T-helper 1 cell treated with Interleukin-12 subunit alpha and Interleukin-12 subunit beta and Interleukin-4 antibody, amounts not matched to agents 30 μg/mL and 1 μg/mL, for 36 hours (primary cell): ENCODE measurements around the gene GPR160.
"Not testable (repeated sequence)": the region's sequence is repeated elsewhere in the genome, so short reads cannot be mapped to it uniquely, and the experiment has no call there.

ENCODE experiments used
- H3K27ac Mint-ChIP-seq: one replicate; pipeline ENCODE4 v1.8.0; 2021; ENCODE audit warnings: mild to moderate bottlenecking, mixed read lengths
- H3K27me3 Mint-ChIP-seq: one replicate; pipeline ENCODE4 v1.8.0; 2021; ENCODE audit warnings: low read depth, mixed read lengths
- H3K36me3 Mint-ChIP-seq: one replicate; pipeline ENCODE4 v1.8.0; 2021; ENCODE audit warnings: low read depth, mixed read lengths
- H3K4me1 Mint-ChIP-seq: one replicate; pipeline ENCODE4 v1.8.0; 2021; ENCODE audit warnings: low read depth, mixed read lengths
- H3K4me3 Mint-ChIP-seq: one replicate; pipeline ENCODE4 v1.8.0; 2021; ENCODE audit warnings: mild to moderate bottlenecking, moderate library complexity, mixed read lengths
- H3K9me3 Mint-ChIP-seq: one replicate; pipeline ENCODE4 v1.8.0; 2021; ENCODE audit warnings: mixed read lengths

Gene GPR160

DNA sequence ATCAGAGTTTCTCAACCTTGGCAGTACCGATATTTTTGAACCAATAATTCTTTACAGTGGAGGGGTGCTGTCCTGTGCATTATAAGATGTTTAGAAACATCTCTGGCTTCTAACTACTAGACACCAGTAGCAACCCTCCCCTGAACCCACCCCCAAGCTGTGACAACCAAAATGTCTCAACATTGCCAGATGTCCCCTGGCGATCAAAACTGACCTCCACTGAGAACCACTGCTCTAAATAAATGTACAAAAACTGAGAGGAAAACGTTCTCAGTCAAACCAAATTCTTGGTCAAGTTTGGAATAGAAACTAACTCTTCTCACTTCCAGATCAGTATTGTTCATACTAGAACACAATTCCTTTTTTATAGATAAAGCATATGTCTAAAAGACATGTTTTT is 58.5 kb downstream of the GPR160 start:
- Mint-ChIP-seq H3K36me3 (peaks cover 56% of the 10 kb centered on the region), H3K4me3 (no peak overlapping the region), H3K4me1 (peaks cover 16% of the 10 kb centered on the region), H3K9me3 (no peaks in the 10 kb centered on the region), H3K27me3 (no peaks in the 10 kb centered on the region), H3K27ac (no peak overlapping the region)

GRCh38 chr3:170098753-170099152 is 61.0 kb downstream of the GPR160 start:
- Mint-ChIP-seq H3K9me3 (no peaks in the 10 kb centered on the region), H3K27me3 (no peaks in the 10 kb centered on the region), H3K4me3 (no peak overlapping the region), H3K4me1 (peaks cover 16% of the 10 kb centered on the region), H3K27ac (peak overlapping the region; percentile 12), H3K36me3 (peaks cover 57% of the 10 kb centered on the region)

- Mint-ChIP-seq H3K36me3 (peaks cover 41% of the 10 kb centered on the region), H3K4me1 (peaks cover 7% of the 10 kb centered on the region)
Measured at GRCh38 chr3:170100944-170101343, 63.1 kb downstream of the GPR160 start.

GRCh38 chr3:170102431-170102830 is 64.6 kb downstream of the GPR160 start:
- Mint-ChIP-seq H3K36me3 (peaks cover 29% of the 10 kb centered on the region), H3K9me3 (no peaks in the 10 kb centered on the region), H3K4me1 (peaks cover 7% of the 10 kb centered on the region), H3K4me3 (no peak overlapping the region), H3K27me3 (no peaks in the 10 kb centered on the region), H3K27ac (no peak overlapping the region)

More at GRCh38 chr3:170100944-170101343, 63.1 kb downstream of the GPR160 start:
- Mint-ChIP-seq H3K27ac (no peak overlapping the region), H3K4me3 (no peak overlapping the region), H3K27me3 (no peaks in the 10 kb centered on the region), H3K9me3 (no peaks in the 10 kb centered on the region)

DNA sequence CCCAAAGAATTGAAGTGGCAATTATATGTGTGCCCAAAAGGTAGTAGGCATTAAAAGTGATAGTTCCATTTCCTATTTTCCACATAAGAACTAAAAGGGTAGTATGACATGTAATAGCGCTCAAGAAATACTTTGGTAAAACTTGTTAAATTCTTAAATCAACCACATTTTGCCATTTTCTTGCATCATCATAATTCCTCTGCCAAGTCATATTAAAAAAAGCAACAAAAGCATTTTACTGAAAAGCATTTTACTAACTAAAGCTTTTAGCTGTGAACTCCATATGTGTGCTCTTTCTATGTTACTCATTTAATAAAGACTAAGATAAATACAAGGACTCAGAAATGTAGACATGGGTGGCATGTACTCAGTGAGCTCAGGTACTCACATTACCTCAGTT is 70.1 kb downstream of the GPR160 start:
- Mint-ChIP-seq H3K27ac (no peak overlapping the region), H3K27me3 (no peaks in the 10 kb centered on the region), H3K4me3 (no peak overlapping the region), H3K36me3 (peaks cover 33% of the 10 kb centered on the region), H3K9me3 (no peaks in the 10 kb centered on the region), H3K4me1 (peaks cover 16% of the 10 kb centered on the region)

- peaks cover 41% of the 10 kb centered on the region for H3K36me3 Mint-ChIP-seq
Measured at GRCh38 chr3:170108955-170109354, 71.2 kb downstream of the GPR160 start.

DNA sequence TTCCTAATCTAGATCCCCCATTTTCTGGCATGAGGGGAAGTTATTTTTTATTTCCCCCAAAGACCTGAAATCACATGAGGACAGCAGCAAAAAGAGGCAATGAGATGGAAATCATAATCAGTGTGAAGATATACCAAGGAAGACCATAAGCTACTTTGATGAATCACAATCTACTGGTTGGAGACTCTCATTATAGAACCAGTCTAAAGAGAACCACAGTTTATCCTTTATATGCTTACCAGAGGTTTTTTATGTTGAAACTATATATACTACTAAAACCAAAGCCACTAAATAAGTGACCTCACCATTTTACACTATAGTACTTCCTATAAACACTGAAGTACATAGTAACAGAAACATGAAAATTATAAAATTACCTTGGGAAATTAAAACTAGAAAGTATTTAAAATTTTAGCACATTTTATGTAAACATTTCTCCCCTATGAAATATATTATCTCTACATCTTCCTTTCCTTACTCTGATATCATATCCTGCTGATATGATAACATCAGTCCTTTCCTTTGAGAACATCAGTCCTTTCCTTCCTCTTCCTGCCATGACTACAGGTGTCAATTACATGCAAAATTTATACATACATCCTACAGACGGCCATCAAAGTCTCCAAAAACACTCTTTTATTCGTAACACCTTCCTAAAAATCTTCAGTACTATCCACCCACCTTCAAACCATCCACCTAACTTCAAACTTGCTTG is 71.9 kb downstream of the GPR160 start:
- Mint-ChIP-seq H3K4me1 (peaks cover 16% of the 10 kb centered on the region), H3K9me3 (no peaks in the 10 kb centered on the region), H3K27ac (peak overlapping the region; percentile 51), H3K4me3 (no peak overlapping the region), H3K27me3 (no peaks in the 10 kb centered on the region), H3K36me3 (peaks cover 43% of the 10 kb centered on the region)

More at GRCh38 chr3:170108955-170109354, 71.2 kb downstream of the GPR160 start:
- H3K4me3 Mint-ChIP-seq: no peak overlapping the region
- peaks cover 16% of the 10 kb centered on the region for H3K4me1 Mint-ChIP-seq
- no peaks in the 10 kb centered on the region for H3K27me3 Mint-ChIP-seq
- H3K9me3 Mint-ChIP-seq: no peaks in the 10 kb centered on the region
- no peak overlapping the region for H3K27ac Mint-ChIP-seq

DNA sequence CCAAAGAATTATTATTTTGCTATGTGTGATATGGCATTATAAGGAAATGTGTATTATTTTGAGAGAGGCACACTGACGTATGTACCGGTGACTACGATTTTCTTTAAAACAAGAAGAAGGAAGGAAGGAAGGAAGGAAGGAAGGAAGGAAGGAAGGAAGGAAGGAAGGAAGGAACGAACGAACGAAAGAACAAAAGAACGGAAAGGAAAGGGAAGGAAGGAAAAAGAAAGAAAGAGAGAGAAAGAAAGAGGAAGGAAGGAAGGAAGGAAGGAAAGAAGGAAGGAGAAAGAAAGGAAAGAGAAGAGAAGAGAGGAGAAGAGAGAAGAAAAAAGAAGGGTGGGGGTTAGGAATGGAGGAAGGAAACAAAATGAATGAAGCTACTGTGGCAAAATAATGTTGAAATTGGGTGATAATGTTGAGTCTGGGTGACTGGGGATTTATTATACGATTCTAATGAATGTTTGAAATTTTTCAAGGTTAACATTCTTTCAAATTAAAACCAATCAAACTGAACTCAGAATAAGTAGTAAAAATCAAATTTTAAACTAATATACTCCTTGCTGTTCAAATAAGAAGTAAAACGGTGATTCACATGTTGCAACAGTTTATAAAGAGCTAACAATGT is 73.5 kb downstream of the GPR160 start:
- H3K9me3 Mint-ChIP-seq: no peaks in the 10 kb centered on the region
- H3K36me3 Mint-ChIP-seq: peaks cover 48% of the 10 kb centered on the region
- no peak overlapping the region for H3K4me3 Mint-ChIP-seq
- peaks cover 16% of the 10 kb centered on the region for H3K4me1 Mint-ChIP-seq
- no peak overlapping the region for H3K27ac Mint-ChIP-seq
- H3K27me3 Mint-ChIP-seq: no peaks in the 10 kb centered on the region

- H3K4me3 Mint-ChIP-seq, H3K9me3 Mint-ChIP-seq, H3K27ac Mint-ChIP-seq, H3K27me3 Mint-ChIP-seq: not testable (repeated sequence)
- H3K4me1 Mint-ChIP-seq: peaks cover 11% of the 10 kb centered on the region
- peaks cover 43% of the 10 kb centered on the region for H3K36me3 Mint-ChIP-seq
Measured at GRCh38 chr3:170114165-170114564, 76.4 kb downstream of the GPR160 start.

- Mint-ChIP-seq H3K36me3 (peaks cover 35% of the 10 kb centered on the region), H3K4me3 (no peak overlapping the region), H3K27me3 (no peaks in the 10 kb centered on the region), H3K9me3 (no peaks in the 10 kb centered on the region), H3K27ac (no peak overlapping the region), H3K4me1 (peaks cover 3% of the 10 kb centered on the region)
Measured at GRCh38 chr3:170117134-170117533, 79.3 kb downstream of the GPR160 start.

DNA sequence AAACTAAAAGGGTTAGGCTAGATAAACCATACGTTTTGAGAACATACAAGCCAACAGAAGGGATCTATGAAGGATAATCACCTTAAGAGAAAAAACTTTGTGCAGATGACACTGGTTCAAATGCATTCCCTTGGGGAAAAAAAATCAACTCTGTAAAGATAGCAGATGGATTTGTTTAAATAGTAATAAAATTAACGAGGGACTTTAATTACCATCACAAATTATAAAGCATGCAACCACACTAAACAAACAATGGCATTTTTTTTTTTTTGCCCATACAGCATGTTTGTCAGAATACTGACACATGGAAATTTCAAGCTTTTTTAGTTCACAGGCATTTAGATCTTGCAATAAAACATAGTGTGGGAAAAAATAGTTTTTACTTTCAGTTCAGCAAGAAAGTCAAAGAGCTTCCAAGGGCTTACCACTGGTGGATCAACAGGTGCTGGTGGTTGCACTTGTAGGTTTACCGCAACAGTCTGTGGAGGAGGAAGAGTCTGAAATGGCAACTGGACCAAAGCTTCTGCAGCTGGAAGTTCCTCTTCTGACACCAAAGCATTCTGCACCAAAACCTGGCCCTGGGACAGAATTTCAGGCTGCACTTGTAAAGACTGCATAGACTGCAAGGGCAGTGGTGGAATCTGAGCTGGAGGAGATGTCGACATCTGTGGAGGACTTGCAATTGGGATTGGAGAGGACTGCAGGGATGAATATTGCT is 90.6 kb downstream of the GPR160 start:
- H3K27me3 Mint-ChIP-seq: no peaks in the 10 kb centered on the region

GRCh38 chr3:170128977-170129431 is 91.2 kb downstream of the GPR160 start:
- H3K4me1 Mint-ChIP-seq: peaks cover 22% of the 10 kb centered on the region
- H3K27ac Mint-ChIP-seq: peak overlapping the region; percentile 57
- peak overlapping the region; percentile 27 for H3K4me3 Mint-ChIP-seq
- H3K36me3 Mint-ChIP-seq: peaks cover 33% of the 10 kb centered on the region
- no peaks in the 10 kb centered on the region for H3K27me3 Mint-ChIP-seq
- peaks cover 9% of the 10 kb centered on the region for H3K9me3 Mint-ChIP-seq

More for the DNA sequence above, 90.6 kb downstream of the GPR160 start:
- peak overlapping the region; percentile 27 for H3K4me3 Mint-ChIP-seq
- H3K4me1 Mint-ChIP-seq: peaks cover 19% of the 10 kb centered on the region
- H3K27ac Mint-ChIP-seq: peak overlapping the region; percentile 57
- peaks cover 28% of the 10 kb centered on the region for H3K36me3 Mint-ChIP-seq
- H3K9me3 Mint-ChIP-seq: peaks cover 4% of the 10 kb centered on the region

- H3K4me3 Mint-ChIP-seq: no peak overlapping the region
- peaks cover 24% of the 10 kb centered on the region for H3K4me1 Mint-ChIP-seq
- peaks cover 43% of the 10 kb centered on the region for H3K36me3 Mint-ChIP-seq
- peaks cover 9% of the 10 kb centered on the region for H3K9me3 Mint-ChIP-seq
- H3K27ac Mint-ChIP-seq: no peak overlapping the region
- H3K27me3 Mint-ChIP-seq: no peaks in the 10 kb centered on the region
Measured at GRCh38 chr3:170130532-170130931, 92.7 kb downstream of the GPR160 start.

DNA sequence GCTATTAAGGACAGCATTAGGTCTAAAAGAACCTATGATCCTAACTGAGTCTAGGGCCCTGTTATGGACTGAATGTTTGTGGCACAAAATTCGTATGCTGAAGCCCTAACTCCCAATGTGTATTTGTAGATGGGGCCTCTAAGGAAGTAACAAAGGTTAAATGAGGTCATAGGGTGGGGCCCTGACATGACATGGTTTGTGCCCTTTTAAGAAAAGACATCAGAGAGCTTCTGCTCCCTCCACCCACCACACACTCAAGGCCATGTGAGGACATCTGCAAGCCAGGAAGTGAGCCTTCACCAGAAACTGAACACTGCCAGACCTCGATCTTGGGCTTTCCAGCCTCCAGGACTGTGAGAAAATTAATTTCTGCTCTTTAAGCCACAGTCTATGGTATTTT is 94.5 kb downstream of the GPR160 start:
- Mint-ChIP-seq H3K4me1 (peaks cover 20% of the 10 kb centered on the region), H3K36me3 (peaks cover 53% of the 10 kb centered on the region), H3K27me3 (no peaks in the 10 kb centered on the region), H3K9me3 (peaks cover 9% of the 10 kb centered on the region), H3K27ac (no peak overlapping the region), H3K4me3 (no peak overlapping the region)
